Prostate gland (tissue), 2 donors: Measurements from ENCODE around the gene LRCH1. TPM values are rescaled to one million over a fixed set of nuclear protein-coding genes. Genes with fewer than 3 reads are reported as not detected.

Source experiments
- DNase-seq: peaks from one replicate; pipeline ENCODE4 v3.0.0-alpha.2; 2019; ENCODE audit warnings: low spot score
- H3K27ac ChIP-seq, 2 donors: fragments of 200-600 bp; sonication (generic); 2 replicates each; pipeline ENCODE4 v1.5.1; 2017 to 2019
- H3K27me3 ChIP-seq: fragments of 200-600 bp; sonication (generic); replicated peaks from 2 replicates; pipeline ENCODE4 v1.5.1; 2019; ENCODE audit not compliant: insufficient read depth
- H3K36me3 ChIP-seq, 2 donors: fragments of 200-600 bp; sonication (generic); 1 replicate in 1 of 2; 2 replicates in 1 of 2; pipeline versions ENCODE4 v1.5.1 to v1.8.1; 2017 to 2019
- H3K4me1 ChIP-seq: fragments of 200-600 bp; sonication (generic); replicated peaks from 2 replicates; pipeline ENCODE4 v1.5.1; 2019
- H3K4me3 ChIP-seq, 2 donors: fragments of 200-600 bp; sonication (generic); 2 replicates each; pipeline ENCODE4 v1.5.1; 2017 to 2019
- H3K9me3 ChIP-seq: fragments of 200-600 bp; sonication (generic); 2 replicates; pipeline ENCODE4 v1.5.1; 2017
- CTCF ChIP-seq, 4 experiments: fragments of 200-600 bp in 2 of 4; fragments of 450-650 bp in 2 of 4; sonication (generic) in 2 of 4; IDR thresholded peaks; 1 replicate in 3 of 4; 2 replicates in 1 of 4; pipeline ENCODE4 v1.5.1; 2016 to 2019; ENCODE audit warnings: antibody characterized with exemption in 4 of 4, mild to moderate bottlenecking in 2 of 4, moderate library complexity in 2 of 4
- POLR2A ChIP-seq: fragments of 450-650 bp; IDR thresholded peaks from one replicate; pipeline ENCODE4 v1.6.1; 2016; ENCODE audit warnings: antibody characterized with exemption, mild to moderate bottlenecking
- POLR2AphosphoS5 ChIP-seq: sonication (generic); formaldehyde crosslinking; IDR thresholded peaks from one replicate; pipeline ENCODE4 v1.6.1; 2017; ENCODE audit warnings: antibody characterized with exemption
- WGBS: methylation state at CpG from one replicate; pipeline ENCODE4 v1.1.5; 2018; 5-methylcytosine and 5-hydroxymethylcytosine counted together
- intact Hi-C: fragments of 100-400 bp; cut with DNase I; formaldehyde crosslinking; loops from one replicate; pipeline ENCODE4 v1.14.2; 2022
- total RNA-seq, 2 donors: library from RNA; depleted of rRNA; stranded (reverse); fragments of >200 nt; gene quantifications; one replicate each; pipeline ENCODE4 v1.1.0, GENCODE V29; 2016

LRCH1 gene
- total RNA-seq, 2 donors from 2014 or later = 14.8 to 17.2 TPM

GRCh38 chr13:46782066-46782465 is 229.1 kb downstream of the LRCH1 start:
- Histone ChIP-seq H3K27me3 (no peaks in the 10 kb centered on the region), H3K9me3 (no peaks in the 10 kb centered on the region), H3K4me3 (no peak overlapping the region), H3K4me1 (no peaks in the 10 kb centered on the region), H3K27ac (no peak overlapping the region), H3K36me3 (peaks cover 3 to 6% of the 10 kb centered on the region in 2 donors)
- intact Hi-C loops = no loop called here
- 93% methylated on average over 1 of the region's 1 CpG for WGBS
- no peak for TF ChIP-seq POLR2A
- TF ChIP-seq POLR2AphosphoS5 = no peak
- TF ChIP-seq CTCF (IDR thresholded peaks at IDR 0.05) = no peak
- no peak for DNase-seq

GRCh38 chr13:46782691-46783090 is 229.7 kb downstream of the LRCH1 start:
- Histone ChIP-seq H3K27me3 (no peaks in the 10 kb centered on the region), H3K27ac (no peak overlapping the region)
- intact Hi-C loops = no loop called here

GRCh38 chr13:46783504-46783903 is 230.5 kb downstream of the LRCH1 start:
- no peak overlapping the region for H3K27ac ChIP-seq
- no peaks in the 10 kb centered on the region for H3K4me1 ChIP-seq
- no peaks in the 10 kb centered on the region for H3K27me3 ChIP-seq
- DNase-seq = no peak
- H3K4me3 ChIP-seq = no peak overlapping the region
- H3K9me3 ChIP-seq = no peaks in the 10 kb centered on the region
- no peak for TF ChIP-seq POLR2A
- TF ChIP-seq CTCF (IDR thresholded peaks at IDR 0.05) = no peak
- no peak for TF ChIP-seq POLR2AphosphoS5
- intact Hi-C loops = no loop called here
- 78% methylated on average over 3 of the region's 3 CpGs for WGBS
- H3K36me3 ChIP-seq = peaks cover 3 to 6% of the 10 kb centered on the region in 2 donors

More at GRCh38 chr13:46782691-46783090, 229.7 kb downstream of the LRCH1 start:
- H3K9me3 ChIP-seq = no peaks in the 10 kb centered on the region
- WGBS = 80% methylated on average over 2 of the region's 2 CpGs
- TF ChIP-seq CTCF (IDR thresholded peaks at IDR 0.05) (no peak), POLR2A (no peak)
- no peak for DNase-seq
- no peak overlapping the region for H3K4me3 ChIP-seq
- peaks cover 3 to 6% of the 10 kb centered on the region in 2 donors for H3K36me3 ChIP-seq
- H3K4me1 ChIP-seq = no peaks in the 10 kb centered on the region

- Histone ChIP-seq H3K27ac (no peak overlapping the region), H3K4me1 (peaks cover 3% of the 10 kb centered on the region), H3K36me3 (no peaks in the 10 kb centered on the region), H3K4me3 (no peak overlapping the region), H3K27me3 (no peaks in the 10 kb centered on the region), H3K9me3 (no peaks in the 10 kb centered on the region)
- 95% methylated on average over 6 of the region's 6 CpGs for WGBS
- intact Hi-C loops = loop anchor here (5.0 kb wide), 1 partner anchor 243 kb away; the partner anchor contains the start of gene LRCH1
- TF ChIP-seq POLR2AphosphoS5 = no peak
- TF ChIP-seq POLR2A = no peak
- no peak for TF ChIP-seq CTCF (IDR thresholded peaks at IDR 0.05)
- no peak for DNase-seq
Observed at GRCh38 chr13:46795321-46795720, 242.4 kb downstream of the LRCH1 start.

GRCh38 chr13:46796129-46796514 is 243.2 kb downstream of the LRCH1 start:
- H3K27ac ChIP-seq = peak overlapping the region; percentile 92 to 94
- no peaks in the 10 kb centered on the region for H3K9me3 ChIP-seq
- DNase-seq = no peak
- no peaks in the 10 kb centered on the region for H3K27me3 ChIP-seq
- no peak for TF ChIP-seq POLR2A
- no peaks in the 10 kb centered on the region for H3K36me3 ChIP-seq
- peak overlapping the region; percentile 69 to 80 for H3K4me3 ChIP-seq
- WGBS = 67% methylated on average over 5 of the region's 5 CpGs
- peaks cover 3% of the 10 kb centered on the region for H3K4me1 ChIP-seq
- intact Hi-C loops = loop anchor here (5.0 kb wide), 1 partner anchor 244 kb away; the partner anchor contains the start of gene LRCH1
